ENCODE results near the gene NUP37.

NUP37 gene

DNA sequence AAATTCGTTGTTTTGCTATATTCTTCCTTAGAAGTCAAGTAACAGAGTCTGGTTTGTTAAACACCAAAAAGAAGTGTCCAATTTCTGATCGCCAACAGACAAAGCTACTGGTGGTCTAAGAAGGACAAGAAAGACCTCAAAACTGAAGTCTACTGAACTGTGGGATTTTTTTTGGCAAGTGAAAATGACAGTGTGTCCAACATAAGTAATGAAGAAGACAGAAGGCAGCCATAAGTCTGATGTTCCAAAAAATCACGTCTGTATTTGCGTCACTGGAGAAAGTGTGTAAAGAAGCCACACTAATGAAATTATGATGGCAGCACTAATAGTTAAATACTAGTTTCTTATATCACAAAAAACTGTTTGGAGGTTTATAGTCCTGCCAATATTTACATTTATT is 90.8 kb downstream of the NUP37 start:
- no peaks in the 10 kb centered on the region for H3K27me3 ChIP-seq (ENCODE audit: control insufficient read depth, insufficient read depth, low read length)
- H3K9me3 ChIP-seq (ENCODE audit: control insufficient read depth, low read length) = no peaks in the 10 kb centered on the region
- H3K9ac ChIP-seq = no peak overlapping the region
- TF ChIP-seq, protein P1, sequence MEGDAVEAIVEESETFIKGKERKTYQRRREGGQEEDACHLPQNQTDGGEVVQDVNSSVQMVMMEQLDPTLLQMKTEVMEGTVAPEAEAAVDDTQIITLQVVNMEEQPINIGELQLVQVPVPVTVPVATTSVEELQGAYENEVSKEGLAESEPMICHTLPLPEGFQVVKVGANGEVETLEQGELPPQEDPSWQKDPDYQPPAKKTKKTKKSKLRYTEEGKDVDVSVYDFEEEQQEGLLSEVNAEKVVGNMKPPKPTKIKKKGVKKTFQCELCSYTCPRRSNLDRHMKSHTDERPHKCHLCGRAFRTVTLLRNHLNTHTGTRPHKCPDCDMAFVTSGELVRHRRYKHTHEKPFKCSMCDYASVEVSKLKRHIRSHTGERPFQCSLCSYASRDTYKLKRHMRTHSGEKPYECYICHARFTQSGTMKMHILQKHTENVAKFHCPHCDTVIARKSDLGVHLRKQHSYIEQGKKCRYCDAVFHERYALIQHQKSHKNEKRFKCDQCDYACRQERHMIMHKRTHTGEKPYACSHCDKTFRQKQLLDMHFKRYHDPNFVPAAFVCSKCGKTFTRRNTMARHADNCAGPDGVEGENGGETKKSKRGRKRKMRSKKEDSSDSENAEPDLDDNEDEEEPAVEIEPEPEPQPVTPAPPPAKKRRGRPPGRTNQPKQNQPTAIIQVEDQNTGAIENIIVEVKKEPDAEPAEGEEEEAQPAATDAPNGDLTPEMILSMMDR (IDR thresholded peaks at IDR 0.05) = no peak
- no peak overlapping the region for H2AFZ ChIP-seq
- no peak overlapping the region for H3K27ac ChIP-seq
- H3K4me2 ChIP-seq (ENCODE audit: low read length) = no peak overlapping the region
- no peak overlapping the region for H3K4me3 ChIP-seq (ENCODE audit: low read depth, low read length)
- no peaks in the 10 kb centered on the region for H3K4me1 ChIP-seq
- no peaks in the 10 kb centered on the region for H3K36me3 ChIP-seq (ENCODE audit: control insufficient read depth, insufficient read depth, low read length)
- H3K79me2 ChIP-seq = no peaks in the 10 kb centered on the region

DNA sequence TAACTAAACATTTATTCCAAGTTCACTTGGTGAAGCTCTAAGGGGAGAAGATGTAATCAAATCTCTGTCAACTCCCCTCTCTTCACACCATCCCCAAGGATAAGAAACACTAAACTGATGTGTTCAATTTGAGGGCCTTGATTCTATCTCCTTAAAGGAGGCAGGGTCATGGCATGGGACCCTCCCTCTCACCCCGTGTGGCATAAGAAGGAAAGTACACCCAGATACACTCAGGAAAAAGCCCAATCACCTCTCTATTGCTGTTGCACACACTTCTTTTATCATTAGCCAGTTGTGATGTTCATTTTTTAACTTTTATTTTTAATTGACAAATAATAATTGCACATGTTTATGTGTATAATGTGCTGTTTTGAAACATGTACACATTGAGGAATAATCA is 93.2 kb downstream of the NUP37 start:
- TF ChIP-seq, protein P1 (IDR thresholded peaks at IDR 0.05) = no peak
- Histone ChIP-seq H3K79me2 (no peaks in the 10 kb centered on the region), H3K9me3 (ENCODE audit: control insufficient read depth, low read length) (no peaks in the 10 kb centered on the region), H3K27ac (no peak overlapping the region), H3K4me3 (ENCODE audit: low read depth, low read length) (no peak overlapping the region), H3K27me3 (ENCODE audit: control insufficient read depth, insufficient read depth, low read length) (no peaks in the 10 kb centered on the region), H3K4me1 (peaks cover 4% of the 10 kb centered on the region), H3K36me3 (ENCODE audit: control insufficient read depth, insufficient read depth, low read length) (no peaks in the 10 kb centered on the region), H2AFZ (no peak overlapping the region), H3K4me2 (ENCODE audit: low read length) (no peak overlapping the region), H3K9ac (no peak overlapping the region)

DNA sequence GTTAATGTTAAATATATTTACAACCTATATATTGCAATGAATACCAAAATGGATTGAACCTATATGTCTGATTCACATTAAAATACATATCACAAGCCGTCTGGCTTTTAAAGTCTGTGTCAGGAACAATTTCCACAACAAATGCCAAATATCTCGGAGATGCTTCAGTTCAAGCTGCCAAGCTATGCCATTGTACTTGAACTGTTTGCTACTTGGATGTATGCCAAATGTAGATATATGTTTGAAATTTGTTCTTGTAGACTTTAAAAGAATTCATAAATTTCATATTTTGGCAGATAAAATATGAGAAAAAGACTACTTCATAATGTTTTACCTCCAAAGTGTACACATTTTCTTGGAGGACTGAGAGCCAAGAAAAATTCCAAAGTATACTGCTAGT is 95.1 kb downstream of the NUP37 start:
- H3K27me3 ChIP-seq (ENCODE audit: control insufficient read depth, insufficient read depth, low read length) = no peaks in the 10 kb centered on the region
- no peaks in the 10 kb centered on the region for H3K36me3 ChIP-seq (ENCODE audit: control insufficient read depth, insufficient read depth, low read length)
- no peak overlapping the region for H3K27ac ChIP-seq
- no peak overlapping the region for H3K4me2 ChIP-seq (ENCODE audit: low read length)
- H3K9ac ChIP-seq = no peak overlapping the region
- TF ChIP-seq, protein P1 (IDR thresholded peaks at IDR 0.05) = no peak
- H3K4me3 ChIP-seq (ENCODE audit: low read depth, low read length) = no peak overlapping the region
- H3K79me2 ChIP-seq = no peaks in the 10 kb centered on the region
- H2AFZ ChIP-seq = no peak overlapping the region
- peaks cover 10% of the 10 kb centered on the region for H3K4me1 ChIP-seq
- H3K9me3 ChIP-seq (ENCODE audit: control insufficient read depth, low read length) = no peaks in the 10 kb centered on the region

DNA sequence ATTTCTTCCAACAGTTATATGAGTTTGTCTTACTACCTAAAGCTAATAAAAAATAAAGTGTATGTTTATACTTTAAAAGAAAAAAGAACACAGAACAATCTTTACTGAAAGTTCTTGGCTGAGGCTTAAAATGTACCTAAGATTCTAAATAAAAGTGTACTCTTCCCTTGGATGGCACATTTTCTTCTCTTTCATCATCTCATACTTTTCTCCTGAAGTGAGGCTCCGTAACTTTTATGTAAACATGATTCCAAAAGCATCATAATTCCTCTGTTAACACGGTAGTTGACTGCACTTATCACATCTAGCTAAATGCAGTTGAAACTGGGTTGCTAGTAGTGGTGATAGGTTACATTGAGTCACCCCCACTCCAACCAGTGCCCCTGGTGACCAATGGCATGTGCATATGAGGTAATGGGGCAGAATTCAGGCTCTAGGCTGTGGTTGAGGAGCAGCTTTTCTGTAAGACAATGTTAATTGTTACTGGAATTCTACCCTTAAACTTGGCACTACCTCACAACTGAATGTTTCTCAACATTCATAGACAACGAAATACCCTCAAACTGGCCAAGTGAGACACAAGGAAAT is 96.5 kb downstream of the NUP37 start:
- H3K36me3 ChIP-seq (ENCODE audit: control insufficient read depth, insufficient read depth, low read length) = no peaks in the 10 kb centered on the region
- H3K4me2 ChIP-seq (ENCODE audit: low read length) = no peak overlapping the region
- no peaks in the 10 kb centered on the region for H3K27me3 ChIP-seq (ENCODE audit: control insufficient read depth, insufficient read depth, low read length)
- no peak overlapping the region for H3K27ac ChIP-seq
- H3K9me3 ChIP-seq (ENCODE audit: control insufficient read depth, low read length) = no peaks in the 10 kb centered on the region
- H3K79me2 ChIP-seq = no peaks in the 10 kb centered on the region
- peaks cover 10% of the 10 kb centered on the region for H3K4me1 ChIP-seq
- no peak overlapping the region for H2AFZ ChIP-seq
- H3K4me3 ChIP-seq (ENCODE audit: low read depth, low read length) = no peak overlapping the region
- TF ChIP-seq, protein P1 (IDR thresholded peaks at IDR 0.05) = no peak
- no peak overlapping the region for H3K9ac ChIP-seq
